Hematopoietic multipotent progenitor cell treated with erythropoietin and hydrocortisone succinate and interleukin-3 and kit ligand, for 15 days (in vitro differentiated cells): ENCODE results near the gene KRTAP12-4.
"Not testable (repeated sequence)": the region's sequence is repeated elsewhere in the genome, so short reads cannot be mapped to it uniquely, and the experiment has no call there.

Source experiments
- DNase-seq: peaks from one replicate; pipeline ENCODE4 v3.0.0-alpha.2; 2015; ENCODE audit warnings: low spot score

Gene KRTAP12-4

GRCh38 chr21:44610157-44610843 is 44.2 kb downstream of the KRTAP12-4 start:
- not testable (repeated sequence) for DNase-seq

DNA sequence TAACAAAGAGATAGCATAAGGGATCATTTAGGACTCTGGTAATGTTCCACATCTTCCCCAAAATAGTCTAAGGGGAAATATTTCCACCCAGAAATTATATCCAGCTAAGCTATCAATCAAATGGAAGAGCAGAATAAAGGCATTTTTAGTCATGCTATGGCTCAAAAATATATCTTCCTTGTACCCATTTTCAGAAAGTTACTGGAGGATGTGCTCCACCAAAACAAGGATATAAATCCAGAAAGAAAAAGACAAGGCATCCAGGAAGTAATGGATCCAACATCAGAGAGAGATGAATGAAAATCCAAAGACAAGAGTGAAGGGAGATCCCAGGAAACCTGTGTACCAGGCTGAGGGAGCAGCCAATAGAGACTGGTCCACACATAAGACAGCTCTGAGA is 45.3 kb downstream of the KRTAP12-4 start:
- DNase-seq: no peak

DNA sequence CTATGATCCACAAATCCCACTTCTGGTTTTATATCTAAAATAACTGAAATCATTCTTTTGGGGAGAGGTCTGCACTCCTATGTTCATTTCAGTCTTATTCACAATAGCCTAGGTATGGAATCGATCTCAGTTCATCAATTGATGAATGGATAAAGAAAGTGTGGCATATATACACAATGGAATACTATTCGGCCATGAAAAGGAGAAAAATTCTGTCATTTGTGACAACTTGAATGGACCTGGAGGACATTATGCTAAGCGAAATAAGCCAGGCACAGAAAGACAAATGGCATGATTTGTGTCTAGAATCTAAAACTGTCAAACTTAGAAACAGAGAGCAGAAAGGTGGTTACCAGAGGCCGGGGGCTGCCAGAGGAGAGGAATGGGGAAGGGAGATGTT is 48.0 kb downstream of the KRTAP12-4 start:
- no peak for DNase-seq
